ENCODE measurements around the gene ARPP19. TPM values are rescaled to one million over a fixed set of nuclear protein-coding genes. Genes with fewer than 3 reads are reported as not detected.

ARPP19 gene
- total and polyA plus RNA-seq, 9 of the 15 experiments (the other 6 are each of a cell fraction or from before 2014, with no cell fraction given): 33.3 to 102 (median 60.5) TPM

- TF ChIP-seq E2F6 (IDR thresholded peaks at IDR 0.05; ENCODE audit: borderline replicate concordance in 1 of 2, extremely low read depth in 1 of 2, insufficient read depth in 1 of 2, insufficient read length in 1 of 2, low read depth in 1 of 2, low read length in 1 of 2, poor library complexity in 1 of 2, severe bottlenecking in 1 of 2) (no peak), JUND (IDR thresholded peaks at IDR 0.05; ENCODE audit: borderline replicate concordance, low read depth, low read length) (peak; percentile 34; the same call in 1 of the 2 replicates), JUND (tag; IDR thresholded peaks at IDR 0.05; ENCODE audit: borderline replicate concordance, low read depth, low read length) (no peak), ZNF232 (CRISPR knock-in tag; IDR thresholded peaks at IDR 0.05) (no peak), ZNF239 (CRISPR knock-in tag; IDR thresholded peaks at IDR 0.05) (no peak), ZFPM2 (CRISPR knock-in tag; IDR thresholded peaks at IDR 0.05) (no peak), ZNF253 (CRISPR knock-in tag; conservative IDR thresholded peaks at IDR 0.05) (no peak), CBFB (CRISPR knock-in tag; IDR thresholded peaks at IDR 0.05) (no peak), CBFA2T3 (IDR thresholded peaks at IDR 0.05) (peak; percentile 53), HEY1 (CRISPR knock-in tag; IDR thresholded peaks at IDR 0.05; ENCODE audit: borderline replicate concordance) (no peak), ZNF217 (CRISPR knock-in tag; IDR thresholded peaks at IDR 0.05) (no peak), ZNF384 (IDR thresholded peaks at IDR 0.05; ENCODE audit: low read depth, low read length) (0 out of 2 replicates have a peak, but pooled peaks have one; percentile 29), ARID1B (IDR thresholded peaks at IDR 0.05) (0 out of 2 replicates have a peak, but pooled peaks have one; percentile 24), ZBTB8A (IDR thresholded peaks at IDR 0.05; ENCODE audit: partially characterized antibody) (no peak), POLR2G (IDR thresholded peaks at IDR 0.05; ENCODE audit: low read depth, low read length) (no peak), KLF6 (CRISPR knock-in tag; IDR thresholded peaks at IDR 0.05; ENCODE audit: borderline replicate concordance) (no peak), SMARCA4 (IDR thresholded peaks at IDR 0.05) (peak; percentile 48; the same call in 1 of the 2 replicates), CCNT2 (IDR thresholded peaks at IDR 0.05; ENCODE audit: borderline replicate concordance, extremely low read depth, insufficient read length, low read depth, low read length) (no peak), ZNF764 (CRISPR knock-in tag; IDR thresholded peaks at IDR 0.05; ENCODE audit: low read depth) (no peak), HNRNPLL (IDR thresholded peaks at IDR 0.05; ENCODE audit: low read depth, low read length, poor library complexity, severe bottlenecking) (no peak)
- TF ChIP-seq, protein P1, sequence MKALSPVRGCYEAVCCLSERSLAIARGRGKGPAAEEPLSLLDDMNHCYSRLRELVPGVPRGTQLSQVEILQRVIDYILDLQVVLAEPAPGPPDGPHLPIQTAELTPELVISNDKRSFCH (CRISPR knock-in tag; IDR thresholded peaks at IDR 0.05): no peak
- TF ChIP-seq, protein P1 (tag; IDR thresholded peaks at IDR 0.05): no peak
- TF ChIP-seq, protein P2, sequence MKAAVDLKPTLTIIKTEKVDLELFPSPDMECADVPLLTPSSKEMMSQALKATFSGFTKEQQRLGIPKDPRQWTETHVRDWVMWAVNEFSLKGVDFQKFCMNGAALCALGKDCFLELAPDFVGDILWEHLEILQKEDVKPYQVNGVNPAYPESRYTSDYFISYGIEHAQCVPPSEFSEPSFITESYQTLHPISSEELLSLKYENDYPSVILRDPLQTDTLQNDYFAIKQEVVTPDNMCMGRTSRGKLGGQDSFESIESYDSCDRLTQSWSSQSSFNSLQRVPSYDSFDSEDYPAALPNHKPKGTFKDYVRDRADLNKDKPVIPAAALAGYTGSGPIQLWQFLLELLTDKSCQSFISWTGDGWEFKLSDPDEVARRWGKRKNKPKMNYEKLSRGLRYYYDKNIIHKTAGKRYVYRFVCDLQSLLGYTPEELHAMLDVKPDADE (conservative IDR thresholded peaks at IDR 0.05; ENCODE audit: control insufficient read depth, low read depth, low read length): no peak
- TF ChIP-seq, protein P3, sequence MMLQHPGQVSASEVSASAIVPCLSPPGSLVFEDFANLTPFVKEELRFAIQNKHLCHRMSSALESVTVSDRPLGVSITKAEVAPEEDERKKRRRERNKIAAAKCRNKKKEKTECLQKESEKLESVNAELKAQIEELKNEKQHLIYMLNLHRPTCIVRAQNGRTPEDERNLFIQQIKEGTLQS (IDR thresholded peaks at IDR 0.05): peak; percentile 34
- TF ChIP-seq, protein P3 (CRISPR knock-in tag; conservative IDR thresholded peaks at IDR 0.05): no peak
Observed at GRCh38 chr15:52558196-52558595, 10.6 kb downstream of the ARPP19 start (continued).
